A549 (cell line): ENCODE results near the gene PCNP. TPM values are rescaled to one million over a fixed set of nuclear protein-coding genes. Genes with fewer than 3 reads are reported as not detected.
"Not testable (repeated sequence)": the region's sequence is repeated elsewhere in the genome, so short reads cannot be mapped to it uniquely, and the experiment has no call there.

Experiments
- ATAC-seq, 2 experiments: fragments of 200-7000 bp in 1 of 2; fragments of >200 bp in 1 of 2; cut with Nextera tagmentation in 1 of 2; cut with Tn5 transposase in 1 of 2; 3 replicates each; pipeline versions ENCODE4 v1.8.0 to v1.9.1; 2018 to 2020; ENCODE audit warnings: mild to moderate bottlenecking in 1 of 2, moderate library complexity in 1 of 2
- CTCF ChIA-PET: fragments of 300-600 bp; sonication (Branson Sonifier 250); formaldehyde crosslinking; extraction: SDS; loops from one replicate; lab custom pipeline; 2021; ENCODE audit warnings: antibody characterized with exemption, inconsistent platforms; lab: Yijun Ruan, JAX
- POLR2A ChIA-PET: fragments of 350-600 bp; formaldehyde crosslinking; extraction: SDS; loops from one replicate; lab custom pipeline; 2021; ENCODE audit warnings: antibody characterized with exemption, inconsistent platforms; lab: Yijun Ruan, JAX
- DNase-seq, 2 experiments: peaks; one replicate each; pipeline versions ENCODE4 v3.0.0 to v3.0.0-alpha.2; 2011 to 2016; ENCODE audit warnings: low read depth in 1 of 2, low spot score in 1 of 2
- FAIRE-seq: peaks from 2 replicates; lab custom pipeline; 2011; peaks lifted over from hg19 to GRCh38; lab: Jason Lieb, UNC
- H3K27ac ChIP-seq, 2 experiments: fragments of >200 bp; sonication (Bioruptor Twin); formaldehyde crosslinking; 3 replicates each; pipeline ENCODE4 v1.5.1; 2016 to 2017
- H3K4me1 ChIP-seq: fragments of >200 bp; sonication (Bioruptor Twin); formaldehyde crosslinking; 3 replicates; pipeline ENCODE4 v1.6.1; 2016
- H3K4me2 ChIP-seq: fragments of >200 bp; sonication (Bioruptor Twin); formaldehyde crosslinking; 3 replicates; pipeline ENCODE4 v1.6.1; 2016
- H3K4me3 ChIP-seq: fragments of >200 bp; sonication (Bioruptor Twin); formaldehyde crosslinking; 3 replicates; pipeline ENCODE4 v1.5.1; 2016
- H3K9me3 ChIP-seq: fragments of >200 bp; sonication (Bioruptor Twin); formaldehyde crosslinking; 3 replicates; pipeline ENCODE4 v1.6.1; 2016
- CHD4 ChIP-seq: fragments of 200-600 bp; sonication (generic); IDR thresholded peaks from 2 replicates; pipeline ENCODE4 v1.6.1; 2016; ENCODE audit warnings: antibody characterized with exemption, mild to moderate bottlenecking, borderline replicate concordance
- CTCF ChIP-seq: fragments of >200 bp; sonication (Bioruptor Twin); formaldehyde crosslinking; IDR thresholded peaks from 3 replicates; pipeline ENCODE4 v1.5.1; 2016
- EHF ChIP-seq: fragments of 250-450 bp; sonication (Bioruptor Pico); IDR thresholded peaks from 2 replicates; pipeline ENCODE4 v1.5.0; 2020; ENCODE audit warnings: mild to moderate bottlenecking
- ELK1 ChIP-seq: fragments of 150-350 bp; IDR thresholded peaks from 2 replicates; pipeline ENCODE4 v1.6.1; 2014; ENCODE audit warnings: low read depth, mild to moderate bottlenecking, low read length
- ESRRA ChIP-seq: fragments of 150-350 bp; IDR thresholded peaks from 2 replicates; pipeline ENCODE4 v1.6.1; 2014; ENCODE audit warnings: mild to moderate bottlenecking, low read length, borderline replicate concordance
- FOSB ChIP-seq: fragments of 250-450 bp; sonication (Bioruptor Pico); IDR thresholded peaks from 2 replicates; pipeline ENCODE4 v1.5.0; 2020; ENCODE audit warnings: mild to moderate bottlenecking, moderate library complexity
- HDAC2 ChIP-seq: fragments of 200-600 bp; sonication (generic); IDR thresholded peaks from 2 replicates; pipeline ENCODE4 v1.6.1; 2016
- HEYL ChIP-seq: fragments of 250-450 bp; sonication (Bioruptor Pico); IDR thresholded peaks from 2 replicates; pipeline ENCODE4 v1.8.0; 2021; ENCODE audit warnings: mild to moderate bottlenecking, moderate library complexity
- JUNB ChIP-seq: fragments of >200 bp; sonication (Bioruptor Twin); formaldehyde crosslinking; IDR thresholded peaks from 2 replicates; pipeline ENCODE4 v1.6.1; 2016
- KDM5A ChIP-seq: fragments of 200-600 bp; sonication (generic); IDR thresholded peaks from 2 replicates; pipeline ENCODE4 v1.6.1; 2016; ENCODE audit warnings: antibody characterized with exemption, mild to moderate bottlenecking
- MYC ChIP-seq: IDR thresholded peaks from 2 replicates; pipeline ENCODE4 v1.6.1; 2012; ENCODE audit warnings: mild to moderate bottlenecking, inconsistent platforms, low read length, improper control_type of control experiment, borderline replicate concordance
- POLR2A ChIP-seq: IDR thresholded peaks from 2 replicates; pipeline ENCODE4 v1.6.1; 2012; ENCODE audit warnings: mild to moderate bottlenecking, low read length
- RARB ChIP-seq: fragments of 250-450 bp; sonication (Bioruptor Pico); IDR thresholded peaks from 2 replicates; pipeline ENCODE4 v1.8.0; 2021; ENCODE audit warnings: mild to moderate bottlenecking, moderate library complexity
- REST ChIP-seq: fragments of 200-600 bp; sonication (generic); IDR thresholded peaks from 2 replicates; pipeline ENCODE4 v1.6.1; 2016; ENCODE audit warnings: antibody characterized with exemption, mild to moderate bottlenecking, moderate library complexity
- RFX5 ChIP-seq: fragments of 450-650 bp; IDR thresholded peaks from 2 replicates; pipeline ENCODE4 v1.7.1; 2014; ENCODE audit warnings: antibody characterized with exemption, mild to moderate bottlenecking, moderate library complexity
- SMC3 ChIP-seq: fragments of >200 bp; sonication (Bioruptor Twin); formaldehyde crosslinking; IDR thresholded peaks from 3 replicates; pipeline ENCODE4 v1.6.1; 2018; ENCODE audit warnings: inconsistent platforms
- TFCP2L1 ChIP-seq: fragments of 250-450 bp; sonication (Bioruptor Pico); IDR thresholded peaks from 2 replicates; pipeline ENCODE4 v1.5.0; 2021; ENCODE audit warnings: mild to moderate bottlenecking
- TP53 ChIP-seq: fragments of 250-450 bp; sonication (Bioruptor Pico); IDR thresholded peaks from 2 replicates; pipeline ENCODE4 v1.5.0; 2021; ENCODE audit warnings: mild to moderate bottlenecking, moderate library complexity
- ZSCAN20 ChIP-seq: fragments of 250-450 bp; sonication (Bioruptor Pico); IDR thresholded peaks from 2 replicates; pipeline ENCODE4 v1.8.0; 2022; ENCODE audit warnings: mild to moderate bottlenecking, moderate library complexity
- WGBS: methylation state at CpG from one replicate; pipeline ENCODE4 v1.1.6; 2017; ENCODE audit errors: missing lambda C conversion rate; 5-methylcytosine and 5-hydroxymethylcytosine counted together
- polyA plus RNA-seq, 4 experiments: library from polyadenylated mRNA; depleted of rRNA in 3 of 4; stranded (reverse); fragments of >200 nt; fragmentation: RNase III in 1 of 4; extraction: RNeasy Plus Mini Kit Qiagen cat#74134 plus additional on column Dnase treatment in 1 of 4; gene quantifications; 2 replicates in 3 of 4; 3 replicates in 1 of 4; pipeline ENCODE4 v1.2.3, GENCODE V29; 2011 to 2017

PCNP gene
- polyA plus RNA-seq, 2 of the 4 experiments (the other 2 are of a cell fraction): 114 to 135 TPM

GRCh38 chr3:101640256-101640655 lies 66.3 kb downstream of the PCNP start:
- Histone ChIP-seq H3K27ac (no peak overlapping the region), H3K4me1 (no peaks in the 10 kb centered on the region), H3K4me3 (no peak overlapping the region), H3K4me2 (no peak overlapping the region)
- CTCF ChIA-PET: interaction anchor here (1.0 kb wide), 1 partner anchor 133 kb away, joined by 3 read pairs; no protein-coding TSS in a partner anchor
- ATAC-seq: no peak
- WGBS: 82% methylated on average over 10 of the region's 10 CpGs
- FAIRE-seq: no peak
- TF ChIP-seq ELK1: no peak
- TF ChIP-seq REST: no peak
- no peak for TF ChIP-seq RARB (CRISPR knock-in tag)
- TF ChIP-seq CTCF: no peak
- TF ChIP-seq JUNB: no peak
- TF ChIP-seq, all 56 proteins: peak for 0
- POLR2A ChIA-PET: no interaction called here
- no peaks in the 10 kb centered on the region for H3K9me3 ChIP-seq
- no peak for DNase-seq

GRCh38 chr3:101641397-101642115 lies 67.6 kb downstream of the PCNP start:
- FAIRE-seq, ATAC-seq, DNase-seq, H3K9me3 ChIP-seq, H3K4me1 ChIP-seq, H3K4me2 ChIP-seq, CTCF ChIA-PET, H3K27ac ChIP-seq, POLR2A ChIA-PET, H3K4me3 ChIP-seq: not testable (repeated sequence)
- 87% methylated on average over 14 of the region's 14 CpGs for WGBS

GRCh38 chr3:101642441-101642840 lies 68.5 kb downstream of the PCNP start:
- FAIRE-seq (no peak), ATAC-seq (no peak), DNase-seq (no peak)
- POLR2A ChIA-PET: no interaction called here
- Histone ChIP-seq H3K27ac (no peak overlapping the region), H3K4me3 (no peak overlapping the region), H3K4me1 (no peaks in the 10 kb centered on the region), H3K4me2 (no peak overlapping the region), H3K9me3 (no peaks in the 10 kb centered on the region)
- CTCF ChIA-PET: no interaction called here
- 91% methylated on average over 3 of the region's 3 CpGs for WGBS
- no peak for TF ChIP-seq RFX5
- TF ChIP-seq REST: no peak
- no peak for TF ChIP-seq HEYL
- TF ChIP-seq EHF: no peak
- TF ChIP-seq CTCF: no peak
- TF ChIP-seq MYC: no peak
- no peak for TF ChIP-seq POLR2A
- TF ChIP-seq TFCP2L1: no peak
- no peak for TF ChIP-seq HDAC2
- no peak for TF ChIP-seq ESRRA
- no peak for TF ChIP-seq FOSB (CRISPR knock-in tag)
- TF ChIP-seq ZSCAN20: no peak
- no peak for TF ChIP-seq CHD4
- no peak for TF ChIP-seq KDM5A
- TF ChIP-seq TP53 (CRISPR knock-in tag): no peak
- TF ChIP-seq SMC3: no peak
